IMR-90 (cell line): Measurements from ENCODE around the gene GDPD5. TPM values are rescaled to one million over a fixed set of nuclear protein-coding genes. Genes with fewer than 3 reads are reported as not detected.

Experiments used
- ATAC-seq: fragments of 200-7000 bp; cut with Tn5 transposase; 2 replicates; pipeline ENCODE4 v1.9.1; 2020; ENCODE audit warnings: low read depth, mild to moderate bottlenecking, moderate library complexity
- BruUV-seq: library from RNA; stranded (reverse); fragments of 400-500 nt; replicated peaks from 2 replicates; lab custom pipeline; 2021; lab: Mats Ljungman, UMichigan
- CTCF ChIA-PET: fragments of 300-600 bp; formaldehyde crosslinking; extraction: SDS; loops from one replicate; lab custom pipeline; 2021; ENCODE audit warnings: antibody characterized with exemption; lab: Yijun Ruan, JAX
- POLR2A ChIA-PET: fragments of 300-600 bp; sonication (Branson Sonifier 250); formaldehyde crosslinking; loops from one replicate; lab custom pipeline; 2022; ENCODE audit warnings: antibody characterized with exemption; ENCODE audit not compliant: unreplicated experiment; lab: Charles Lee
- DNase-seq: peaks from one replicate; pipeline ENCODE4 v3.0.0; 2013
- H2AFZ ChIP-seq: replicated peaks from 2 replicates; pipeline ENCODE3; 2013; ENCODE audit warnings: low read length, mild to moderate bottlenecking; ENCODE audit not compliant: poor library complexity
- H2AK5ac ChIP-seq: 2 replicates; pipeline ENCODE4 v1.6.1; 2013; ENCODE audit warnings: low read depth, low read length, inconsistent platforms
- H2AK9ac ChIP-seq: replicated peaks from 2 replicates; pipeline ENCODE3; 2013; ENCODE audit warnings: mild to moderate bottlenecking, low read depth, low read length, moderate library complexity; ENCODE audit not compliant: poor library complexity
- H2BK120ac ChIP-seq: 2 replicates; pipeline ENCODE4 v1.6.1; 2013; ENCODE audit warnings: low read depth, low read length, inconsistent platforms
- H2BK15ac ChIP-seq: 3 replicates; pipeline ENCODE4 v1.6.1; 2013; ENCODE audit warnings: low read depth, low read length, inconsistent platforms
- H2BK20ac ChIP-seq: 2 replicates; pipeline ENCODE4 v1.6.1; 2013; ENCODE audit warnings: low read depth, mild to moderate bottlenecking, inconsistent platforms, low read length, moderate library complexity
- H2BK5ac ChIP-seq: 2 replicates; pipeline ENCODE4 v1.6.1; 2013; ENCODE audit warnings: mild to moderate bottlenecking, low read depth, low read length, inconsistent platforms; ENCODE audit not compliant: poor library complexity, severe bottlenecking
- H3K14ac ChIP-seq: replicated peaks from 2 replicates; pipeline ENCODE4 v1.6.1; 2013; ENCODE audit warnings: low read depth, low read length, inconsistent platforms
- H3K18ac ChIP-seq: 2 replicates; pipeline ENCODE4 v1.6.1; 2013; ENCODE audit warnings: low read depth, low read length, control low read depth
- H3K23ac ChIP-seq: 2 replicates; pipeline ENCODE4 v1.6.1; 2013; ENCODE audit warnings: low read depth, low read length, inconsistent platforms
- H3K27ac ChIP-seq: 2 replicates; pipeline ENCODE4 v1.5.1; 2013; ENCODE audit warnings: mild to moderate bottlenecking, control low read depth, low read length; ENCODE audit not compliant: insufficient read depth
- H3K27me3 ChIP-seq: 2 replicates; pipeline ENCODE4 v1.6.1; 2013; ENCODE audit warnings: low read length; ENCODE audit not compliant: control insufficient read depth, insufficient read depth
- H3K36me3 ChIP-seq: 2 replicates; pipeline ENCODE4 v1.6.1; 2013; ENCODE audit warnings: low read length, mixed read lengths; ENCODE audit not compliant: control insufficient read depth, insufficient read depth
- H3K4ac ChIP-seq: 2 replicates; pipeline ENCODE4 v1.6.1; 2013; ENCODE audit warnings: low read depth, low read length, inconsistent platforms
- H3K4me1 ChIP-seq: 2 replicates; pipeline ENCODE4 v1.6.1; 2013; ENCODE audit warnings: low read length, mixed read lengths; ENCODE audit not compliant: control insufficient read depth, insufficient read depth
- H3K4me2 ChIP-seq: 2 replicates; pipeline ENCODE4 v1.6.1; 2013; ENCODE audit warnings: low read depth, mild to moderate bottlenecking, control low read depth, low read length, moderate library complexity
- H3K4me3 ChIP-seq: 2 replicates; pipeline ENCODE4 v1.5.1; 2013; ENCODE audit warnings: low read depth, mild to moderate bottlenecking, control low read depth, low read length, moderate library complexity; ENCODE audit not compliant: insufficient read depth
- H3K56ac ChIP-seq: 2 replicates; pipeline ENCODE4 v1.6.1; 2013; ENCODE audit warnings: low read length, inconsistent platforms; ENCODE audit not compliant: insufficient read depth; ENCODE audit errors: extremely low read depth
- H3K79me1 ChIP-seq, 2 experiments: 2 replicates each; pipeline ENCODE4 v1.6.1; 2013; ENCODE audit warnings: low read length in 2 of 2, inconsistent platforms in 1 of 2, low read depth in 1 of 2
- H3K9ac ChIP-seq: 2 replicates; pipeline ENCODE4 v1.6.1; 2013; ENCODE audit warnings: low read depth, low read length, control low read depth
- H3K9me1 ChIP-seq: 2 replicates; pipeline ENCODE4 v1.6.1; 2013; ENCODE audit warnings: low read length, inconsistent platforms; ENCODE audit not compliant: insufficient read depth
- H3K9me3 ChIP-seq: 2 replicates; pipeline ENCODE4 v1.6.1; 2013; ENCODE audit warnings: low read length; ENCODE audit not compliant: control insufficient read depth, insufficient read depth
- H4K20me1 ChIP-seq: 2 replicates; pipeline ENCODE4 v1.6.1; 2013; ENCODE audit warnings: low read length, inconsistent platforms; ENCODE audit not compliant: insufficient read depth
- H4K5ac ChIP-seq: 2 replicates; pipeline ENCODE4 v1.6.1; 2013; ENCODE audit warnings: mild to moderate bottlenecking, low read depth, low read length, control low read depth
- H4K8ac ChIP-seq, 2 experiments: 2 replicates each; pipeline ENCODE4 v1.6.1; 2013; ENCODE audit warnings: low read depth in 2 of 2, low read length in 2 of 2, control low read depth in 1 of 2, inconsistent platforms in 1 of 2
- H4K91ac ChIP-seq: 2 replicates; pipeline ENCODE4 v1.6.1; 2013; ENCODE audit warnings: low read depth, low read length, inconsistent platforms; ENCODE audit not compliant: insufficient read depth
- CTCF ChIP-seq: conservative IDR thresholded peaks from 2 replicates; pipeline ENCODE4 v1.5.1; 2012; ENCODE audit warnings: mild to moderate bottlenecking, low read depth, low read length, improper control_type of control experiment
- FOS ChIP-seq: fragments of 150-350 bp; IDR thresholded peaks from 2 replicates; pipeline ENCODE4 v1.6.1; 2016; ENCODE audit warnings: low read depth, low read length
- MAFK ChIP-seq: IDR thresholded peaks from 2 replicates; pipeline ENCODE4 v1.6.1; 2012; ENCODE audit warnings: low read depth, low read length, improper control_type of control experiment
- NFE2L2 ChIP-seq: fragments of 150-350 bp; IDR thresholded peaks from 2 replicates; pipeline ENCODE4 v1.6.1; 2016; ENCODE audit warnings: low read depth, mild to moderate bottlenecking, low read length
- POLR2A ChIP-seq: IDR thresholded peaks from 2 replicates; pipeline ENCODE4 v1.6.1; 2012; ENCODE audit warnings: mild to moderate bottlenecking, low read depth, low read length
- RFX5 ChIP-seq: IDR thresholded peaks from 2 replicates; pipeline ENCODE4 v1.8.0; 2012; ENCODE audit warnings: low read depth, mild to moderate bottlenecking, low read length, moderate library complexity
- SMC3 ChIP-seq: fragments of 150-350 bp; IDR thresholded peaks from 2 replicates; pipeline ENCODE4 v1.6.1; 2016; ENCODE audit warnings: low read depth, mild to moderate bottlenecking, antibody characterized with exemption, low read length, moderate library complexity
- USF2 ChIP-seq: fragments of 150-350 bp; IDR thresholded peaks from 2 replicates; pipeline ENCODE4 v1.6.1; 2017; ENCODE audit warnings: mild to moderate bottlenecking, antibody characterized with exemption, low read length, low read depth
- WGBS, 2 experiments: methylation state at CpG; one replicate each; pipeline versions ENCODE4 v1.1.5 to v1.1.7; 2013; ENCODE audit warnings: missing lambda C conversion rate in 2 of 2; ENCODE audit not compliant: insufficient read length in 1 of 2; ENCODE audit errors: extremely low coverage in 2 of 2; 5-methylcytosine and 5-hydroxymethylcytosine counted together
- dilution Hi-C: fragments of 300-500 bp; cut with HindIII; formaldehyde crosslinking; loops from one replicate; pipeline ENCODE4 v1.14.3; 2018; ENCODE audit warnings: low sequenced_read_pairs; ENCODE audit not compliant: unreplicated experiment
- in situ Hi-C: fragments of 300-500 bp; cut with MboI; formaldehyde crosslinking; loops from 3 replicates; pipeline ENCODE4 v1.14.3; 2019; ENCODE audit warnings: low sequenced_read_pairs, inconsistent platforms, mixed read lengths
- intact Hi-C: fragments of 100-400 bp; cut with micrococcal nuclease; formaldehyde crosslinking; loops from 2 replicates; pipeline ENCODE4 v1.10.0; 2022
- polyA plus RNA-seq, 3 experiments: library from polyadenylated mRNA; depleted of rRNA; stranded (reverse); fragments of >200 nt; gene quantifications; 2 replicates each; pipeline ENCODE4 v1.2.3, GENCODE V29; 2012; ENCODE audit warnings: low replicate concordance in 1 of 3
- total RNA-seq: library from RNA; depleted of rRNA; stranded (reverse); fragments of >200 nt; gene quantifications from 2 replicates; pipeline ENCODE4 v1.2.3, GENCODE V29; 2012

Gene GDPD5
- total and polyA plus RNA-seq, 2 of the 4 experiments (the other 2 are of a cell fraction), result 2.0 to 7.9 TPM

DNA sequence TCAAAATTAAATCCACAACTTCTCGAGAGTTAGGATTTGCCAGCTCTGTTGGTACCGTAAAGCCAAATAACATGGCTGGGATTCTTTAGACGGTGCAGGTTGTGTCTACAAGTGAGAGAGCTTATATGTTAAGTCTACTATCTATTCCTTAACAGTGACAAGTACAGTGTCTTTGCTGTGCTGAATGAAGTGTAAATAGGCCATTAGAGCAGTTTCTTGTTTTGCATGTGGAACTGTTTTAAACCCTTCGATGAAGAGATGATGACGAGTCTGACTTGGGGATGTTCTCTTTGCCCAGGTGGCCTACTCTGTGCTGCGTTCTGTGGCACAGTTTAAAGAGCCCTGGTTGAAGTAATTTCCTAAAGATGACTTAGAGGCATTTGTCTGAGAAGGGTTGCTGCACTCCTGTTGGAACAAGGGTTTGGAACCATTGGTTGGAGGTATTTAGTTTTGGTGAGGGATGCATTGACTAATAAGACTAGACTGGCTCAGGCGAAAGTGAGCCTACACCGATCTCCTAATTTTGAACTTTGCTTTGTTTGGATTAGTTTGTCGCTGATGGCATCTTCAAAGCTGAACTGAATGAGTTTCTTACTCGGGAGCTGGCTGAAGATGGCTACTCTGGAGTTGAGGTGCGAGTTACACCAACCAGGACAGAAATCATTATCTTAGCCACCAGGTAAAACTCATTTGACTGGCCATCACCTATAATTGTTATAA is 125.4 kb downstream of the GDPD5 start:
- Histone ChIP-seq H4K91ac (peak overlapping the region; percentile 79), H3K4me1 (peaks cover 5% of the 10 kb centered on the region), H3K4me2 (peak overlapping the region; percentile 96), H2AFZ (no peak overlapping the region), H3K18ac (no peak overlapping the region), H2AK9ac (peak overlapping the region; percentile 39), H3K9me1 (peaks cover 6% of the 10 kb centered on the region; the same call in 1 of the 2 replicates), H3K27ac (peak overlapping the region; percentile 86), H3K56ac (peak overlapping the region; percentile 87), H3K9me3 (no peaks in the 10 kb centered on the region), H3K36me3 (peaks cover 44% of the 10 kb centered on the region), H3K27me3 (no peaks in the 10 kb centered on the region; the same call in 1 of the 2 replicates), H3K79me1 (peaks cover 14 to 38% of the 10 kb centered on the region in 2 experiments), H2BK5ac (peak overlapping the region; percentile 91), H2BK15ac (no peak overlapping the region), H2BK120ac (no peak overlapping the region), H3K4ac (peak overlapping the region; percentile 73), H3K14ac (peak overlapping the region; percentile 84), H3K4me3 (peak overlapping the region; percentile 88), H4K20me1 (peaks cover 59% of the 10 kb centered on the region), H4K8ac (peak overlapping the region; percentile 57 to 85), H2AK5ac (0 out of 2 replicates have a peak overlapping the region, but pooled peaks have one; percentile 83), H3K9ac (peak overlapping the region; percentile 95), H4K5ac (no peak overlapping the region; the same call in 1 of the 2 replicates), H3K23ac (peak overlapping the region; percentile 84), H2BK20ac (no peak overlapping the region)
- ChIA-PET CTCF (interaction anchor here (0.9 to 1.3 kb wide), 2 partner anchors 31 to 44 kb away, joined by 3 read pairs; no protein-coding TSS in a partner anchor), POLR2A (interaction anchor here (0.6 kb wide), 2 partner anchors 28 to 121 kb away, joined by 3 read pairs; no protein-coding TSS in a partner anchor)
- peak; percentile 14 for DNase-seq
- ATAC-seq, result peak; percentile 11
- intact Hi-C loops, result no loop called here
- no peak for TF ChIP-seq RFX5
- TF ChIP-seq MAFK, result no peak
- TF ChIP-seq SMC3, result no peak
- no peak for TF ChIP-seq FOS
- no peak for TF ChIP-seq NFE2L2
- TF ChIP-seq POLR2A, result no peak
- TF ChIP-seq USF2, result no peak
- TF ChIP-seq CTCF, result no peak
- dilution Hi-C loops, result no loop called here
- TSS peak; percentile 27 for BruUV-seq
- in situ Hi-C loops, result no loop called here
- 0% methylated on average over 3 of the region's 11 CpGs; no CpG with 5 or more reads in 1 of the 2 experiments for WGBS, 2 experiments
